Body of pancreas (tissue), 4 donors: Measurements from ENCODE around the gene BARX1. TPM values are rescaled to one million over a fixed set of nuclear protein-coding genes. Genes with fewer than 3 reads are reported as not detected.
"Not testable (repeated sequence)": the region's sequence is repeated elsewhere in the genome, so short reads cannot be mapped to it uniquely, and the experiment has no call there.

Source experiments
- ATAC-seq: fragments of 150-250 bp; one replicate; pipeline ENCODE4 v1.9.1; 2016
- DNase-seq, 4 donors: peaks; one replicate each; pipeline ENCODE4 v3.0.0-alpha.2; 2019
- H3K27ac ChIP-seq, 4 donors: fragments of 200-600 bp; sonication (generic); 1 replicate in 3 of 4; 2 replicates in 1 of 4; pipeline versions ENCODE4 v1.5.1 to v1.6.1; 2016 to 2019; ENCODE audit warnings: mild to moderate bottlenecking in 1 of 4, mixed read lengths in 1 of 4, moderate library complexity in 1 of 4
- H3K27me3 ChIP-seq, 2 donors: fragments of 200-600 bp; sonication (generic); one replicate each; pipeline ENCODE4 v1.6.0; 2016; ENCODE audit warnings: mild to moderate bottlenecking in 1 of 2
- H3K36me3 ChIP-seq, 2 donors: fragments of 200-600 bp; sonication (generic); replicated peaks in 1 of 2; 2 replicates each; pipeline ENCODE4 v1.5.1; 2016; ENCODE audit warnings: low read depth in 2 of 2; ENCODE audit not compliant: insufficient read depth in 1 of 2
- H3K4me1 ChIP-seq: fragments of 200-600 bp; sonication (generic); one replicate; pipeline ENCODE4 v1.6.0; 2016
- H3K4me3 ChIP-seq, 2 donors: fragments of 200-600 bp; sonication (generic); 1 replicate in 1 of 2; 2 replicates in 1 of 2; pipeline ENCODE4 v1.5.1; 2016 to 2019
- H3K9me3 ChIP-seq, 3 donors: fragments of 200-600 bp; sonication (generic); 1 replicate in 2 of 3; 2 replicates in 1 of 3; pipeline ENCODE4 v1.5.1; 2016
- CTCF ChIP-seq, 7 experiments: fragments of 450-650 bp in 4 of 7; fragments of 200-600 bp in 3 of 7; sonication (generic) in 3 of 7; IDR thresholded peaks; one replicate each; pipeline ENCODE4 v1.5.1; 2016 to 2019; ENCODE audit warnings: antibody characterized with exemption in 7 of 7
- POLR2A ChIP-seq, 3 donors: fragments of 450-650 bp; IDR thresholded peaks; one replicate each; pipeline ENCODE4 v1.6.1; 2016; ENCODE audit warnings: antibody characterized with exemption in 3 of 3, mild to moderate bottlenecking in 2 of 3
- WGBS, 2 donors: methylation state at CpG; one replicate each; pipeline ENCODE4 v1.1.5; 2017; 5-methylcytosine and 5-hydroxymethylcytosine counted together
- intact Hi-C: fragments of 100-400 bp; cut with DNase I; formaldehyde crosslinking; loops from one replicate; pipeline ENCODE4 v1.15.1; 2023
- total RNA-seq, 2 donors: library from RNA; depleted of rRNA; stranded (reverse); fragments of >200 nt; gene quantifications; one replicate each; pipeline ENCODE4 v1.1.0, GENCODE V29; 2016

The BARX1 gene
- total RNA-seq, 2 donors from 2014 or later = 0.26 to 5.6 TPM

DNA sequence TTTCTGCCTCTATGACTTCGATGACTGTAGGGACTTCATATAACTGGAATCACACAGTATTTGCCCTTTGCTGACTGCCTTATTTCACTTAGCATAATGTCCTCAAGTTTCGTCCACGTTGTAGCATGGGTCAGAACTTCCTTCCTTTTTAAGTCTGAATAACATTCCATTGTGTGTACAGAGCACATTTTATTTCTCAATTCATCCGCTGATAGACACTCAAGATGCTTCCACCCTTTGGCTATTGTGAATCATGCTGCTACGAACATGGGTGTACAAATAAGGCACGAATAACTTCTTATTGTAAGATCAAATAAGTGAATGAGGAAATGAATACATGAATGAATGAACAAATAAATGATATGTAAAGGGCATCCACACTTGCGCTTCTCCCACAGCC is 13.0 kb downstream of the BARX1 start:
- TF ChIP-seq CTCF (IDR thresholded peaks at IDR 0.05) = no peak
- no peak for TF ChIP-seq POLR2A (IDR thresholded peaks at IDR 0.05)
- Histone ChIP-seq H3K4me3 (no peak overlapping the region), H3K9me3 (no peaks in the 10 kb centered on the region), H3K36me3 (no peaks in the 10 kb centered on the region), H3K27me3 (peaks cover 0 to 15% of the 10 kb centered on the region in 2 donors), H3K4me1 (peaks cover 11% of the 10 kb centered on the region), H3K27ac (no peak overlapping the region)
- ATAC-seq (no peak), DNase-seq (no peak)
- intact Hi-C loops = no loop called here
- WGBS, 2 donors = 58% methylated on average over 7 of the region's 7 CpGs

- Histone ChIP-seq H3K36me3 (no peaks in the 10 kb centered on the region), H3K27ac (no peak overlapping the region), H3K4me1 (peaks cover 10% of the 10 kb centered on the region), H3K27me3 (peaks cover 0 to 14% of the 10 kb centered on the region in 2 donors), H3K4me3 (no peak overlapping the region), H3K9me3 (no peaks in the 10 kb centered on the region)
- DNase-seq (no peak), ATAC-seq (no peak)
- no peak for TF ChIP-seq CTCF (IDR thresholded peaks at IDR 0.05)
- TF ChIP-seq POLR2A (IDR thresholded peaks at IDR 0.05) = no peak
- WGBS, 2 donors = 54 to 70% methylated on average over 2 of the region's 2 CpGs
- intact Hi-C loops = no loop called here
Observed at GRCh38 chr9:93941493-93941892, 13.7 kb downstream of the BARX1 start.

DNA sequence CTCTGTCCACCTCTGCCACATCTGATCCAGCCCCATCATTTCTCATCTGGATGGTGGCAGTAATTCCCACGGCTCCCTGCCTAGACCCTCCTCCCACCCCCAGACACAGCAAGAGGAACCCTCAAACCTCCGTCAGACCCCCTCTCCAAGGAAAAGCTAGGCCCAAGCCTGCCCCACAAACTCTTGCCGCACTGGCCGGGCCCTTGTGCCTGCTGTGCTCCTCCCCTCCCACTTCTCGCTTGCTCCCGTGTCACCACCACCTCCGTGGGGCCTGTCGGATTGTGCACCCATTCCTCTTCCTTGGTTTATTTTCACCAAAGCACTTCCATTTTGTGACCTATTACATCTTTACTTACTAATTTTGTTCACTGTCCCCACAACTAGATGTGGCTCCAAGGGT is 14.2 kb downstream of the BARX1 start:
- Histone ChIP-seq H3K27me3 (peaks cover 0 to 8% of the 10 kb centered on the region in 2 donors), H3K36me3 (no peaks in the 10 kb centered on the region), H3K4me1 (peaks cover 5% of the 10 kb centered on the region), H3K27ac (no peak overlapping the region), H3K4me3 (no peak overlapping the region), H3K9me3 (no peaks in the 10 kb centered on the region)
- DNase-seq = no peak
- intact Hi-C loops = no loop called here
- WGBS, 2 donors = 85 to 90% methylated on average over 8 of the region's 8 CpGs
- TF ChIP-seq CTCF (IDR thresholded peaks at IDR 0.05) (no peak), POLR2A (IDR thresholded peaks at IDR 0.05) (no peak)
- ATAC-seq = no peak

- H3K4me3 ChIP-seq, H3K4me1 ChIP-seq, H3K27me3 ChIP-seq, DNase-seq, ATAC-seq, intact Hi-C loops, H3K9me3 ChIP-seq, H3K36me3 ChIP-seq, H3K27ac ChIP-seq: not testable (repeated sequence)
- WGBS, 2 donors = 80 to 91% methylated on average over 7 of the region's 7 CpGs
Observed at GRCh38 chr9:93939589-93939988, 15.6 kb downstream of the BARX1 start.

DNA sequence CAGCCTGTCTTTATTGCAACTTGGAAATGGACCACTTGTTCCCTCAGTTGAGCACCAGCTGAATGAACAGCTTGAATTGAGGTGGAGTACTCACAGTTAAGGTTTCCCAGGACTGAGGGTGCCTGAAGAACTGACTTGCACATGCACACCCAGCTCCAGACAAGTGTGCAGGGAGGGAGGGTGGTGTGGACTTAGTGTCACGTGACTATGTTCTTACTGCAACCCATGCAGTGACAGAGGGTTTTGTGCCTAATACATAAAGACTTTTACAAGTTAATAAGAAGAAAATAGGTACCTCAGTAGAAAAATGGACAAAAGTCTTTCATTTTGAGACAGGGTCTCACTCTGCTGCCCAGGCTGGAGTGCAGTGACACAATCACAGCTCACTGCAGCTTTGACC is 18.0 kb downstream of the BARX1 start:
- Histone ChIP-seq H3K4me1 (no peaks in the 10 kb centered on the region), H3K27ac (no peak overlapping the region), H3K27me3 (no peaks in the 10 kb centered on the region), H3K36me3 (no peaks in the 10 kb centered on the region), H3K4me3 (no peak overlapping the region), H3K9me3 (no peaks in the 10 kb centered on the region)
- 17 to 42% methylated on average over 1 of the region's 1 CpG for WGBS, 2 donors
- TF ChIP-seq POLR2A (IDR thresholded peaks at IDR 0.05) (no peak), CTCF (IDR thresholded peaks at IDR 0.05) (no peak)
- DNase-seq (no peak), ATAC-seq (no peak)
- intact Hi-C loops = no loop called here
